Measurements from ENCODE around the gene PTPRN2.
"Not testable (repeated sequence)": the region's sequence is repeated elsewhere in the genome, so short reads cannot be mapped to it uniquely, and the experiment has no call there.

The PTPRN2 gene

GRCh38 chr7:157494506-157495176 is 1093.0 kb downstream of the PTPRN2 start:
- H3K4me2 ChIP-seq (ENCODE audit: low read length) = no peak overlapping the region
- no peaks in the 10 kb centered on the region for H3K36me3 ChIP-seq (ENCODE audit: control insufficient read depth, insufficient read depth, low read length)
- H3K27ac ChIP-seq = no peak overlapping the region
- H3K79me2 ChIP-seq = no peaks in the 10 kb centered on the region
- H3K9me3 ChIP-seq (ENCODE audit: control insufficient read depth, low read length) = no peaks in the 10 kb centered on the region
- H3K4me1 ChIP-seq = no peaks in the 10 kb centered on the region
- no peak overlapping the region for H2AFZ ChIP-seq
- H3K4me3 ChIP-seq (ENCODE audit: low read depth, low read length) = no peak overlapping the region
- H3K9ac ChIP-seq = no peak overlapping the region
- H3K27me3 ChIP-seq (ENCODE audit: control insufficient read depth, insufficient read depth, low read length) = no peaks in the 10 kb centered on the region
- TF ChIP-seq CTCF (IDR thresholded peaks at IDR 0.05) = no peak

- no peak overlapping the region for H3K9ac ChIP-seq
- no peaks in the 10 kb centered on the region for H3K27me3 ChIP-seq (ENCODE audit: control insufficient read depth, insufficient read depth, low read length)
- H3K27ac ChIP-seq = no peak overlapping the region
- H3K9me3 ChIP-seq (ENCODE audit: control insufficient read depth, low read length) = no peaks in the 10 kb centered on the region
- no peak for TF ChIP-seq CTCF (IDR thresholded peaks at IDR 0.05)
- no peak overlapping the region for H2AFZ ChIP-seq
- H3K4me1 ChIP-seq = no peaks in the 10 kb centered on the region
- H3K4me3 ChIP-seq (ENCODE audit: low read depth, low read length) = no peak overlapping the region
- H3K36me3 ChIP-seq (ENCODE audit: control insufficient read depth, insufficient read depth, low read length) = no peaks in the 10 kb centered on the region
- no peak overlapping the region for H3K4me2 ChIP-seq (ENCODE audit: low read length)
- H3K79me2 ChIP-seq = no peaks in the 10 kb centered on the region
Observed at GRCh38 chr7:157493776-157494175, 1093.8 kb downstream of the PTPRN2 start.

- H3K36me3 ChIP-seq (ENCODE audit: control insufficient read depth, insufficient read depth, low read length) = no peaks in the 10 kb centered on the region
- no peak for TF ChIP-seq CTCF (IDR thresholded peaks at IDR 0.05)
- no peak overlapping the region for H3K4me2 ChIP-seq (ENCODE audit: low read length)
- H3K27ac ChIP-seq = no peak overlapping the region
- no peaks in the 10 kb centered on the region for H3K4me1 ChIP-seq
- no peak overlapping the region for H3K4me3 ChIP-seq (ENCODE audit: low read depth, low read length)
- H3K9me3 ChIP-seq (ENCODE audit: control insufficient read depth, low read length) = no peaks in the 10 kb centered on the region
- H3K79me2 ChIP-seq = no peaks in the 10 kb centered on the region
- H2AFZ ChIP-seq = no peak overlapping the region
- H3K27me3 ChIP-seq (ENCODE audit: control insufficient read depth, insufficient read depth, low read length) = no peaks in the 10 kb centered on the region
- H3K9ac ChIP-seq = no peak overlapping the region
Observed at GRCh38 chr7:157493017-157493416, 1094.6 kb downstream of the PTPRN2 start.

GRCh38 chr7:157490465-157490912 is 1097.1 kb downstream of the PTPRN2 start:
- Histone ChIP-seq H3K27ac (no peak overlapping the region), H3K9ac (no peak overlapping the region), H2AFZ (no peak overlapping the region), H3K9me3 (ENCODE audit: control insufficient read depth, low read length) (no peaks in the 10 kb centered on the region), H3K4me3 (ENCODE audit: low read depth, low read length) (no peak overlapping the region), H3K79me2 (no peaks in the 10 kb centered on the region), H3K27me3 (ENCODE audit: control insufficient read depth, insufficient read depth, low read length) (no peaks in the 10 kb centered on the region), H3K4me2 (ENCODE audit: low read length) (no peak overlapping the region), H3K4me1 (no peaks in the 10 kb centered on the region), H3K36me3 (ENCODE audit: control insufficient read depth, insufficient read depth, low read length) (no peaks in the 10 kb centered on the region)
- no peak for TF ChIP-seq CTCF (IDR thresholded peaks at IDR 0.05)

GRCh38 chr7:157489870-157490269 is 1097.8 kb downstream of the PTPRN2 start:
- H3K9ac ChIP-seq; H3K9me3 ChIP-seq (ENCODE audit: control insufficient read depth, low read length); H3K4me1 ChIP-seq; H3K27ac ChIP-seq; H3K4me2 ChIP-seq (ENCODE audit: low read length); H2AFZ ChIP-seq; H3K4me3 ChIP-seq (ENCODE audit: low read depth, low read length); H3K79me2 ChIP-seq; H3K27me3 ChIP-seq (ENCODE audit: control insufficient read depth, insufficient read depth, low read length); H3K36me3 ChIP-seq (ENCODE audit: control insufficient read depth, insufficient read depth, low read length): not testable (repeated sequence)

Measured in parathyroid adenoma (tissue), 2 donors.